ENCODE measurements around the gene SAA4.

GRCh38 chr11:18254781-18255361 is 18.3 kb upstream of the SAA4 start:
- TF ChIP-seq CTCF (IDR thresholded peaks at IDR 0.05) (no peak), POLR2A (IDR thresholded peaks at IDR 0.05) (no peak)
